ENCODE measurements around the gene TNIK. TPM values are rescaled to one million over a fixed set of nuclear protein-coding genes. Genes with fewer than 3 reads are reported as not detected.

The TNIK gene
- total RNA-seq, 1 donor from 2014 or later = 75.4 TPM

GRCh38 chr3:171088964-171089754, 371.0 kb downstream of the TNIK start:
- FAIRE-seq (no peak), DNase-seq (ENCODE audit: low spot score in 2 of 2) (peak in 1 of 2 donors; percentile 15)

- no peak for DNase-seq (ENCODE audit: low spot score in 2 of 2)
- no peak for FAIRE-seq
Observed at GRCh38 chr3:171088496-171088895, 371.7 kb downstream of the TNIK start.

GRCh38 chr3:171086914-171087313, 373.3 kb downstream of the TNIK start:
- FAIRE-seq = no peak
- DNase-seq (ENCODE audit: low spot score in 2 of 2) = no peak

DNA sequence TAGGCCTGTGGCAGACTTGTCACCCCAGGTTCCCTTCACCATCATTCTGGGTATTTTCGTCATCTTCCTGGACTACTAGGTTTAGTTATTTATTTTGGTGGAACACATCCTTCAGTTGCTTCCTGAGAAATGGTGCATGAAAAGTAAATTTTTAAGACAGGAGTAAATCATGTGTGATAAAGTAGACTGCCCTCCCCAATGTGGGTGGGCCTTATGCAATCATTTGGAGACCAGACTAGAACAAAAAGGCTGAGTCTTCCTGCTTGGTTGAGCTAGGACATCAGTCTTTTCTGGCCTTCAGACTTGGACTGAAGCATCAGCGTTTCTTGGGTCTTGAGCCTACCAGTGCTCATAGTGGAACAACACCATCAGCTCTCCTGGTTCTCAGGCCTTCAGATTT, 382.9 kb downstream of the TNIK start:
- FAIRE-seq = no peak
- DNase-seq (ENCODE audit: low spot score in 2 of 2) = no peak

GRCh38 chr3:171072432-171072831, 387.8 kb downstream of the TNIK start:
- FAIRE-seq = no peak
- DNase-seq (ENCODE audit: low spot score in 2 of 2) = no peak

DNA sequence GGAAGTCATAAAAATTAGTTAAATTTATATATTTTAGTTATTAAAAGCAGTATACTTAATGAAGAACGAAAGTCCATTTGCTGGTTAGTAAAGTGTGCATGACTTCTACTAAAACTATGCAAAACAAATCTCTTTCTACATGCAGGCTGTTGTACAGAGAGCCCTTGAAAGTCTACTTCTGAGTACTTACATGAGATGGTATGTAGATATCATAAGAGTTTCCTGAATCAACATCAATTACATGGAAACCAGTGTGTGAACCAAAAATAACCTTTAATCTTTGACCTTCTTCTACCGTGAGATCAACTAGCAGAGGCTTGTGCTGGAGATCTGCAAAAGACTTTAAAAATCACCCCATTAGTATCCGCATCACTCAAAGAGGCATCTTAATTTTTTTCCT, 391.5 kb downstream of the TNIK start:
- no peak for FAIRE-seq
- no peak for DNase-seq (ENCODE audit: low spot score in 2 of 2)

GRCh38 chr3:171066206-171066605, 394.0 kb downstream of the TNIK start:
- DNase-seq (ENCODE audit: low spot score in 2 of 2) (no peak), FAIRE-seq (no peak)

GRCh38 chr3:171065732-171066131, 394.5 kb downstream of the TNIK start:
- DNase-seq (ENCODE audit: low spot score in 2 of 2) (no peak), FAIRE-seq (no peak)

- DNase-seq (ENCODE audit: low spot score in 2 of 2) (no peak), FAIRE-seq (no peak)
Observed at GRCh38 chr3:171064461-171064860, 395.7 kb downstream of the TNIK start.

DNA sequence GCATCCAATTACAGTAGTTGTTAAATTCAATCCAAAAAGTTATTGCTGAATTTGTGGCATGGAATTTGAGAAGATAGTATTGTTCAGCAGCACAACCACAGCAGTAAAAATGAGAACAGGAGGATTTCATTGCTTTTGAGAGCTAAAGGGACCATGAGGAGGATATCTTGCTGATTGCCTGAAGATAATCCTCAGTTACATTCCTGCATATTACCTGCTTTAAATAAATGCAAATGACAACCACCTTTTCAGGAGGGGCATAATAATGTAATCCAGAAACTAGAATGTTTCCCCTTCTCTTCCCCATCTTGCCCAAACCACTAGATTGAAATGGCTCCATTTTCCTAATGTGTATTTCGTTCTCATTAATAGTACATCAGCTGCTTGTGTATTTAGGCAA, 398.5 kb downstream of the TNIK start:
- FAIRE-seq (no peak), DNase-seq (ENCODE audit: low spot score in 2 of 2) (no peak)

- DNase-seq (ENCODE audit: low spot score in 2 of 2) = no peak
- no peak for FAIRE-seq
Observed at GRCh38 chr3:171059978-171060377, 400.2 kb downstream of the TNIK start.

- no peak for FAIRE-seq
- DNase-seq (ENCODE audit: low spot score in 2 of 2) = no peak
Observed at GRCh38 chr3:171058873-171059603, 401.2 kb downstream of the TNIK start.

DNA sequence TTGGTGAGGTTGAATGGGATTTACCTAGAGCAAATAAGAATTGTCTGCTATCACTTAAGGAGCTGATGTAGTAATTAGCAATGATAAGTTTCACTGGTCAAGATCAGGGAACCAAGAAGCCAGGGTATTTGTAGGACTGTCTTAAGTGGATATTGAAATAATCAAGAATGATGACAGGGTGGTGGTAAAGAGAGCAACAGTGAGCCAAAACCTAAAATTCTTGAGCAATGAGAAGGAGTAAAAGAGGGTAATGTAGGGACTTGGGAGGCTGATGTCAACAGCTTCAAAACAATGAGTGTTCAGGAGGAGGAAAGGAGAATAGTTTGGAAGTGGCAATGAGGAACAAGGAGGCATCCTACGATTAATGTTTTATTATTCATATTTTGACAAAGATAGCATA, 402.1 kb downstream of the TNIK start:
- FAIRE-seq (no peak), DNase-seq (ENCODE audit: low spot score in 2 of 2) (no peak)

DNA sequence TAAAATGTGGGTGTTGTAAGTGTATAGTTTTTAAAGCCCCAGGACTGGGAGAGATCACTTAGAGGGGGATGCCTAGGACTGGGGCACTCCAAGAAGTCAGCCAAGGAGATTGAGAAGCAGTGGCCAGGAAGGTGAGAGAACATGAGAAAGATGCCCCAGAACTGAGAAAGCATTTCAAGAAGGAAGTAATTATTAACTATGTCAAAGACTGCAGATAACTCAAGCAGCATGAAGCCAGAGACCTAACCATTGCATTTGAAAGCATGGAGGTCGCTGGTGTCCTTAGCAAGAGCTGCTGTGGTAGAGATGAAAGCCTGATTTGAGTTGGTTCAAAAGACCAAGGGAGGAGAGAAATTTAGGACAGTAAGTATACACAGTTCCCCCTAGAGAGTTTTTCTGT, 403.1 kb downstream of the TNIK start:
- no peak for FAIRE-seq
- no peak for DNase-seq (ENCODE audit: low spot score in 2 of 2)

GRCh38 chr3:171056528-171056927, 403.7 kb downstream of the TNIK start:
- no peak for DNase-seq (ENCODE audit: low spot score in 2 of 2)
- no peak for FAIRE-seq

GRCh38 chr3:171055336-171056178, 404.6 kb downstream of the TNIK start:
- FAIRE-seq (no peak), DNase-seq (ENCODE audit: low spot score in 2 of 2) (no peak)

DNA sequence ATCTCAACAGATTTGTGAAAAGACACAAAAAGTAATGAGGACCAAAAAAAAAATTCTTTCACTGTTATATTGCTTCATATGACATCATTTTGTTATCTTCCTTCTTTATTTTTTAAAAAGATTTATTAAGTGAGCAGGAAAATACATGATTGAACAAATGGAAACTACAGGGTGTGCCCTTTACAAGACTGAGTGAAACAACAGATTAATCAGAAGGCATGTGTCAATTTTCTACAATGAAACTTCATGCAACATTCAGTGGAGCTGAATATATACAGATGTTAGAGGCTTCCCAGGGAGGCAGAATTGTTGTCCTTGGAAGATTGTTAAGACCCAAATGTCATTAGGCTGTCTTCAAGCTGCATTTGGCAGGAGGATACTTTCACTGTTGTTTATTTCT, 405.3 kb downstream of the TNIK start:
- no peak for DNase-seq (ENCODE audit: low spot score in 2 of 2)
- FAIRE-seq = no peak

GRCh38 chr3:171054231-171054630, 406.0 kb downstream of the TNIK start:
- FAIRE-seq (no peak), DNase-seq (ENCODE audit: low spot score in 2 of 2) (no peak)

DNA sequence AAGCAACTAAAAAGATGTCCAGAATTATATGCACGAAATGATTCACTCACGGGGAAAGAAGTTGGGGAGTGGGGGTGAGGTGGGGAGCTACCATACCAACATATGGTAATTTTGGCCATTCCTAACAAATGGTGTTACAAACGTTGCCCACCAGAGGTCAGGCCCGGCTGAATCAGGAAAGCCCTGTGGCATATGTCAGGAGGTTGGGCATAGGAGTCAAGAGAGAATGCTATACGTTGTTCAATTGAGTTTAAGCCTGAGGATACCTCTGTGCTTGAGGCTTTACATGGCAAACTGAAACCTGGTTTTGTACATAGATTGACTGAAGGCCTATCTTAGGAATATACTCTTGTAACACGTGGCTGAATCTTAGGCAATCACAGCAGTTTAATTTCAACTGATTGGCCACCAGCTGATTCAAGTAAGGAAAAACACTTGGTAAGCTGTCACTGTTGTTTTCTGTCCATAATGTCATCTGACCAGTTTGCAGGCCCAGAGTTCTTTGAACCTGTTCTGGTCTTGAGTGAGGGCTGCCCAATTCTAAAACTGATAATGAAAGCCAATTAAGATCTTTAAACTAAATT, 410.3 kb downstream of the TNIK start:
- no peak for FAIRE-seq
- peak; percentile 28 to 29 for DNase-seq (ENCODE audit: low spot score in 2 of 2)

DNA sequence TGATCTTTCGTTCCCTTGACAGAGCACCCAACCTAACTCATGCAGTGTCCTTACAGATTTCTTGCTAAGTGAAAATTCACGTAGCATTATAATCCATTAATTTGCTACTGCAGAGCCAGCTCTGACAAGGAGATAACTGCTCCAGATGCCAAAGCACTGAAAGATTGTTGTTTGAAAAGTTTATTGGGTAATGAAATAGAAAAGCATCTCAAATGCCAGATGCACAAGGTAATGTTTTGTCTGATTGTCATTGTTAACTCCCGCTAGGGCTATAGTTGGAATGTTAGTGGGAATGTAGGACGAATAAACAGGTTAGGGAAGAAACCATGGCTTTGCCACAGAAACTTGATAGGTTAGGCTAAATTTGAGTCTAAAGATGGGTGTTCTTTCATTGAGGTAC, 413.4 kb downstream of the TNIK start:
- no peak for DNase-seq (ENCODE audit: low spot score in 2 of 2)
- no peak for FAIRE-seq

Measured in frontal cortex (tissue), 4 donors.